HL-60 (cell line): ENCODE data around the gene PDGFD.

Experiments used
- DNase-seq, 2 experiments: peaks; one replicate each; pipeline ENCODE4 v3.0.0-alpha.2; 2010 to 2020; ENCODE audit warnings: low read depth in 1 of 2, low spot score in 1 of 2
- H3K27ac ChIP-seq: fragments of 250-450 bp; sonication (Bioruptor Pico); replicated peaks from 2 replicates; pipeline ENCODE4 v1.5.1; 2020; ENCODE audit warnings: mild to moderate bottlenecking, moderate library complexity
- H3K27me3 ChIP-seq: fragments of 250-450 bp; sonication (Bioruptor Pico); 2 replicates; pipeline ENCODE4 v1.5.1; 2021; ENCODE audit warnings: mild to moderate bottlenecking, moderate library complexity; ENCODE audit not compliant: insufficient read depth, poor library complexity, severe bottlenecking
- H3K4me3 ChIP-seq: replicated peaks from 2 replicates; pipeline ENCODE4 v1.5.1; 2011; ENCODE audit warnings: mild to moderate bottlenecking, control low read depth, low read length; ENCODE audit not compliant: insufficient read depth
- CTCF ChIP-seq: IDR thresholded peaks from one replicate; pipeline ENCODE4 v1.5.1; 2011; ENCODE audit warnings: low read length, control low read depth, inconsistent platforms; ENCODE audit not compliant: insufficient read depth
- GABPA ChIP-seq: IDR thresholded peaks from 2 replicates; pipeline ENCODE4 v1.6.1; 2012; ENCODE audit warnings: low read depth
- POLR2AphosphoS5 ChIP-seq: IDR thresholded peaks from 2 replicates; pipeline ENCODE4 v1.6.1; 2012; ENCODE audit warnings: low read depth
- REST ChIP-seq: IDR thresholded peaks from 2 replicates; pipeline ENCODE4 v1.6.1; 2012; ENCODE audit warnings: low read depth; ENCODE audit not compliant: insufficient replicate concordance
- SPI1 ChIP-seq: IDR thresholded peaks from 2 replicates; pipeline ENCODE4 v1.6.1; 2012; ENCODE audit warnings: low read depth, mild to moderate bottlenecking, borderline replicate concordance

The PDGFD gene

DNA sequence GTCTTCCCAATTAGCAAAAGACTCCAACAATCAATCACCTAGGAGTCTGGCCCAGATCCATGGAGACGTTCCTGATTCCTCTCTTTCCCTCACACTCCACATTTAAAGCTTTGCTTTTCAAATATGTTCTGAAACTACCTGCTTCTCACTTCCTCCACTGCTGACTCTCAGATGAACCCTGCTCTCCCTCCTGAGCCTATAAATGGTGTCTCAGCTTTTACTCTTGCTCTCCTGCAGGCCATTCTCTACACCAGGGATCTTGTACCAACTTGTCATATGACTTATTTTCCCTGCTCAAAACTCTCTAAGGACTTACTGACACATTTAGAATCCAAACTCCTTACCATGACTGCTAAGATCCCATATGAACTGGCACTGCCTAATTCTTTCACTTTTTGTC is 265.9 kb downstream of the PDGFD start:
- H3K27me3 ChIP-seq = no peaks in the 10 kb centered on the region
- H3K4me3 ChIP-seq = no peak overlapping the region
- H3K27ac ChIP-seq = no peak overlapping the region
- TF ChIP-seq REST (no peak), POLR2AphosphoS5 (no peak), CTCF (no peak), GABPA (no peak), SPI1 (no peak)
- no peak for DNase-seq

DNA sequence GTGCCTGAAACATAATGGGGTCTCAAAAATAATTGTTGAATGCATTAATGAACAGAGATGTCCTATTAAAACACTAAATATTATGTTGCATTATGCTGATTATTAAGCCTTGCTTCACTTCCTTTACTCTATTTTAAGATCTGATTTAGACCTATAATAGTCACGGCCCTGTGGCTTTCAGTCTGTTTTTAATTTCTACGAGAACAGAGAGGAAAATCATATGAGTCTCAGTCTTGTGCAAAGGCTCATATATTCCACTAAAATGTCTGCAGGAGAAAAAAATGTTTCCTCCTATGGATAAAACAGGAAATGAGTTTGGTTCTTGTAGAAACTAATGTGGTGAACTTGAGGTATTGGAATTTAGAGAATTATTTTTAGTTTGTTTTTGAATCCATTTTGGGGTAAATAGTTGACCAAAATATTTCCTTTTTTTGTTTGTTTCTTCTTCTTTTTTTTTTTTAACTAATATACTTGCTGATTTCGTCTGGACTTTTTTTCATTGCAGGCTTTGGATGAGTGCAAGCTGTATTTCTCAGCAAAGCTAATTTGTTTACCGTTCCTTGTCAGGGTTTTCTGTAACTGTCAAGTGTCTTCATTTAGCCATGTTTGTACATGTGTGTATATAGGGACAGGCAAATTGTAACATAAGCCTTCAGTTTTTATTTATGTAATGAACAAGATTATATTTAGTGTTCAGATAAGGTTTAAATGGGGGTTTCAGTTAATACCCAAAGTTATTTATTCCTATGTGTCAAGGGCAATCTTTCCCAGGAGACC is 266.6 kb downstream of the PDGFD start:
- Histone ChIP-seq H3K27ac (no peak overlapping the region), H3K27me3 (no peaks in the 10 kb centered on the region), H3K4me3 (no peak overlapping the region)
- no peak for DNase-seq
- TF ChIP-seq POLR2AphosphoS5 = no peak
- no peak for TF ChIP-seq SPI1
- no peak for TF ChIP-seq CTCF
- TF ChIP-seq GABPA = no peak

DNA sequence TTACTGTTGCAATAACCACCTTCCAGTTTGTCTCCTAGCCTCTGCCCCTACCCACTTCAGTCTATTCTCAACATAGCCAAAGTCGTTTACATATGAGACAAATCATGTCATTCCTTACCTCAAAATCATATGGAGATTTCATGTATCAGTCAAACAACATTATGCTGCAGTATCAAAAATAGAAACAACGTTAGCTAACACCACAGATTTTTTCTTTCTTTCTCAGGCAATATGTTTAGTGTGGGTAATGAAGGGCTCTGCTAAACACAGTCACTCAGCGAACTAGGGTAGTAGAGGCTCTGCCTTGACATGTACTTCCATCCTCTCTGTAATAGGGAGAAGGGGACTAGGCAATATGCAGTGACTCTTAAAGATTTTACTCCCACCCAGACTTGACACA is 268.8 kb downstream of the PDGFD start:
- no peak for TF ChIP-seq CTCF
- TF ChIP-seq REST = no peak
- TF ChIP-seq GABPA = no peak
- TF ChIP-seq POLR2AphosphoS5 = no peak
- no peak for TF ChIP-seq SPI1
- no peak overlapping the region for H3K4me3 ChIP-seq
- no peak for DNase-seq
- H3K27ac ChIP-seq = no peak overlapping the region
- H3K27me3 ChIP-seq = no peaks in the 10 kb centered on the region

- no peak for DNase-seq
- H3K4me3 ChIP-seq = no peak overlapping the region
- no peaks in the 10 kb centered on the region for H3K27me3 ChIP-seq
- no peak overlapping the region for H3K27ac ChIP-seq
- TF ChIP-seq GABPA = no peak
- no peak for TF ChIP-seq POLR2AphosphoS5
- TF ChIP-seq REST = no peak
- no peak for TF ChIP-seq SPI1
- no peak for TF ChIP-seq CTCF
These were observed 269.3 kb downstream of the PDGFD start for GRCh38 chr11:103894673-103895072.
